ENCODE data around the gene PHF23. TPM values are rescaled to one million over a fixed set of nuclear protein-coding genes. Genes with fewer than 3 reads are reported as not detected.

PHF23 gene
- total RNA-seq, 1 experiment from 2014 or later = 110 TPM

- Histone ChIP-seq H2BK20ac (ENCODE audit: low read depth, low read length, poor library complexity, severe bottlenecking) (no peak within 1 kb of the TSS), H3K23me2 (ENCODE audit: insufficient read length, low read depth, low read length, poor library complexity, severe bottlenecking) (peaks cover 21% of the 10 kb centered on the region), H3K18ac (ENCODE audit: insufficient read length, low read depth, low read length) (peak within 1 kb of the TSS; percentile 27), H2BK120ac (ENCODE audit: low read depth, low read length, poor library complexity, severe bottlenecking) (no peak within 1 kb of the TSS), H3K14ac (ENCODE audit: insufficient read depth, low read length) (peak within 1 kb of the TSS; percentile 46; the same call in 1 of the 2 replicates), H2BK15ac (ENCODE audit: low read depth, low read length) (no peak within 1 kb of the TSS), H3K27me3 (ENCODE audit: insufficient read depth, low read length) (no peaks in the 10 kb centered on the region), H3K9me3 (ENCODE audit: control insufficient read depth, low read depth, low read length) (no peaks in the 10 kb centered on the region), H3K27ac (ENCODE audit: insufficient read length, low read depth, low read length) (no peak within 1 kb of the TSS), H2AK5ac (ENCODE audit: insufficient read length, low read length) (no peak within 1 kb of the TSS), H3K79me1 (ENCODE audit: insufficient read depth, low read depth, low read length, poor library complexity, severe bottlenecking) (no peaks in the 10 kb centered on the region), H3K4ac (ENCODE audit: low read depth, low read length) (no peak within 1 kb of the TSS), H3K23ac (ENCODE audit: insufficient read length, low read depth, low read length) (no peak within 1 kb of the TSS), H2AFZ (ENCODE audit: low read length) (no peak within 1 kb of the TSS), H3K9ac (ENCODE audit: extremely low read depth, insufficient read length, low read length) (peak within 1 kb of the TSS; percentile 52), H3K79me2 (ENCODE audit: insufficient read depth, low read length) (no peaks in the 10 kb centered on the region), H3T11ph (ENCODE audit: low read length) (no peak within 1 kb of the TSS), H4K91ac (ENCODE audit: insufficient read length, low read depth, low read length) (no peak within 1 kb of the TSS), H4K8ac (replicated peaks; ENCODE audit: insufficient read length, low read depth, low read length) (no peak within 1 kb of the TSS), H3K56ac (ENCODE audit: insufficient read length, low read depth, low read length) (no peak within 1 kb of the TSS), H2BK12ac (ENCODE audit: insufficient read length, low read depth, low read length) (no peak within 1 kb of the TSS), H2BK5ac (ENCODE audit: insufficient read length, low read length) (no peak within 1 kb of the TSS), H4K5ac (ENCODE audit: insufficient read length, low read depth, low read length) (no peak within 1 kb of the TSS), H4K20me1 (ENCODE audit: control insufficient read depth, insufficient read depth, insufficient read length) (no peaks in the 10 kb centered on the region), H3K4me1 (ENCODE audit: insufficient read depth, low read length) (no peaks in the 10 kb centered on the region; the same call in 1 of the 2 replicates), H3K4me2 (ENCODE audit: insufficient read depth, insufficient read length, low read length) (peak within 1 kb of the TSS; percentile 84)
- Mint-ChIP-seq H3K27me3 (ENCODE audit: low read depth) (peaks cover 1% of the 10 kb centered on the region; the same call in 1 of the 2 replicates), H3K36me3 (ENCODE audit: insufficient read depth in 1 of 3, low read depth in 3 of 3) (peaks cover 15 to 46% (median 38%) of the 10 kb centered on the region in 3 experiments; a peak in 6 of 7 replicates), H3K4me1 (peaks cover 51 to 52% of the 10 kb centered on the region in 2 experiments), H3K4me3 (peak within 1 kb of the TSS; percentile 95 to 97), H3K9me3 (no peaks in the 10 kb centered on the region; a peak in 1 of 5 replicates), H3K27ac (peak within 1 kb of the TSS; percentile 57 to 98 (median 66); a peak in 6 of 7 replicates)
- WGBS (ENCODE audit: extremely low coverage, insufficient read length, low lambda C conversion rate) = no CpG with 5 or more reads among the region's 63 CpGs
- TF ChIP-seq, protein P1, sequence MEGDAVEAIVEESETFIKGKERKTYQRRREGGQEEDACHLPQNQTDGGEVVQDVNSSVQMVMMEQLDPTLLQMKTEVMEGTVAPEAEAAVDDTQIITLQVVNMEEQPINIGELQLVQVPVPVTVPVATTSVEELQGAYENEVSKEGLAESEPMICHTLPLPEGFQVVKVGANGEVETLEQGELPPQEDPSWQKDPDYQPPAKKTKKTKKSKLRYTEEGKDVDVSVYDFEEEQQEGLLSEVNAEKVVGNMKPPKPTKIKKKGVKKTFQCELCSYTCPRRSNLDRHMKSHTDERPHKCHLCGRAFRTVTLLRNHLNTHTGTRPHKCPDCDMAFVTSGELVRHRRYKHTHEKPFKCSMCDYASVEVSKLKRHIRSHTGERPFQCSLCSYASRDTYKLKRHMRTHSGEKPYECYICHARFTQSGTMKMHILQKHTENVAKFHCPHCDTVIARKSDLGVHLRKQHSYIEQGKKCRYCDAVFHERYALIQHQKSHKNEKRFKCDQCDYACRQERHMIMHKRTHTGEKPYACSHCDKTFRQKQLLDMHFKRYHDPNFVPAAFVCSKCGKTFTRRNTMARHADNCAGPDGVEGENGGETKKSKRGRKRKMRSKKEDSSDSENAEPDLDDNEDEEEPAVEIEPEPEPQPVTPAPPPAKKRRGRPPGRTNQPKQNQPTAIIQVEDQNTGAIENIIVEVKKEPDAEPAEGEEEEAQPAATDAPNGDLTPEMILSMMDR (conservative IDR thresholded peaks at IDR 0.05) = no peak
- DNase-seq = peak; percentile 90
Observed at GRCh38 chr17:7219812-7220592, 19.3 kb downstream of the PHF23 start, which contains the start of the genes ACADVL and DLG4. ACADVL (plus strand) TSS chr17:7219938; CDS start chr17:7219985, 47 bp downstream. DLG4 (minus strand) TSS chr17:7219836.
